Fibroblast of lung (primary cell): Measurements from ENCODE around the gene CXCL12.

Experiments
- EZH2 ChIP-seq: IDR thresholded peaks from 2 replicates; pipeline ENCODE4 v1.5.1; 2012; ENCODE audit warnings: low read length, control low read depth, mild to moderate bottlenecking; ENCODE audit errors: missing control alignments
- TF ChIP-seq, protein P1 (sequence below), 2 donors: IDR thresholded peaks in 1 of 2; conservative IDR thresholded peaks in 1 of 2; 1 replicate in 1 of 2; 2 replicates in 1 of 2; pipeline ENCODE4 v1.5.1; 2011 to 2012; ENCODE audit warnings: low read length in 2 of 2, control low read depth in 1 of 2, inconsistent platforms in 1 of 2, low read depth in 1 of 2, mild to moderate bottlenecking in 1 of 2

DNA sequence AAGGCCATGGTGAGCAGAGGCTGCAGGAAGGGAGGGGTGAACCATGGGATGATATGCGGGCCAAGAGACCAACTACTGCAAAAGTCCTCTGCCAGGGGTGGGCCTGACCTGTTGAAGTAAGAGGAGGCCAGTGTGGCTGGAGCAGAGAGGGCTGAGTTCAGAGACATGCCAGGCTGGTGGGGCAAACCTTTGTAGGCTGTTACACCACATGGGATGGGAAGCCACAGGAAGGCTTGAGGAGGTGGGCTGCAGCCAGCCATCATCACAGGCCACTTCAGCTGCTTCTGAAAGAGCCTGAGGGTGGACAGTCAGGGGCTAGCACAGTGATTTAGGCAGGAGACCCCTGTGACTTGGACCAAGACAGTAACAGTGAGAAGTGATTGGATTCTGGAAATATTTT, 20.3 kb downstream of the CXCL12 start:
- TF ChIP-seq, protein P1, sequence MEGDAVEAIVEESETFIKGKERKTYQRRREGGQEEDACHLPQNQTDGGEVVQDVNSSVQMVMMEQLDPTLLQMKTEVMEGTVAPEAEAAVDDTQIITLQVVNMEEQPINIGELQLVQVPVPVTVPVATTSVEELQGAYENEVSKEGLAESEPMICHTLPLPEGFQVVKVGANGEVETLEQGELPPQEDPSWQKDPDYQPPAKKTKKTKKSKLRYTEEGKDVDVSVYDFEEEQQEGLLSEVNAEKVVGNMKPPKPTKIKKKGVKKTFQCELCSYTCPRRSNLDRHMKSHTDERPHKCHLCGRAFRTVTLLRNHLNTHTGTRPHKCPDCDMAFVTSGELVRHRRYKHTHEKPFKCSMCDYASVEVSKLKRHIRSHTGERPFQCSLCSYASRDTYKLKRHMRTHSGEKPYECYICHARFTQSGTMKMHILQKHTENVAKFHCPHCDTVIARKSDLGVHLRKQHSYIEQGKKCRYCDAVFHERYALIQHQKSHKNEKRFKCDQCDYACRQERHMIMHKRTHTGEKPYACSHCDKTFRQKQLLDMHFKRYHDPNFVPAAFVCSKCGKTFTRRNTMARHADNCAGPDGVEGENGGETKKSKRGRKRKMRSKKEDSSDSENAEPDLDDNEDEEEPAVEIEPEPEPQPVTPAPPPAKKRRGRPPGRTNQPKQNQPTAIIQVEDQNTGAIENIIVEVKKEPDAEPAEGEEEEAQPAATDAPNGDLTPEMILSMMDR (conservative IDR thresholded peaks at IDR 0.05 in 1 of 2, IDR thresholded peaks at IDR 0.05 in 1 of 2; ENCODE audit: low read depth in 1 of 2, low read length in 2 of 2): no peak
- no peak for TF ChIP-seq EZH2
